Gastrocnemius medialis (tissue), 4 donors: ENCODE data around the gene MXI1.

Experiments
- CTCF ChIP-seq, 5 experiments: fragments of 450-650 bp in 3 of 5; fragments of 200-600 bp in 2 of 5; sonication (generic) in 2 of 5; IDR thresholded peaks in 4 of 5; conservative IDR thresholded peaks in 1 of 5; 1 replicate in 4 of 5; 2 replicates in 1 of 5; pipeline ENCODE4 v1.5.1; 2016 to 2019; ENCODE audit warnings: antibody characterized with exemption in 5 of 5, mild to moderate bottlenecking in 3 of 5, moderate library complexity in 3 of 5
- POLR2A ChIP-seq, 2 donors: fragments of 450-650 bp; IDR thresholded peaks; one replicate each; pipeline ENCODE4 v1.6.1; 2017; ENCODE audit warnings: antibody characterized with exemption in 2 of 2, mild to moderate bottlenecking in 2 of 2, moderate library complexity in 2 of 2

GRCh38 chr10:110212119-110213006, 5.0 kb downstream of the MXI1 start:
- TF ChIP-seq POLR2A (IDR thresholded peaks at IDR 0.05), result peak in 1 of 2 donors; percentile 23
- TF ChIP-seq CTCF (IDR thresholded peaks at IDR 0.05 in 4 of 5, conservative IDR thresholded peaks at IDR 0.05 in 1 of 5), result no peak
